GM23338 (cell line): Measurements from ENCODE around the gene IL11RA. TPM values are rescaled to one million over a fixed set of nuclear protein-coding genes. Genes with fewer than 3 reads are reported as not detected.
A peak's percentile ranks its signal among the peaks of the same experiment; 100 is the strongest.

Experiments used
- ATAC-seq: fragments of 200-7000 bp; cut with Tn5 transposase; 3 replicates; pipeline ENCODE4 v1.9.1; 2020
- DNase-seq: peaks from one replicate; pipeline ENCODE4 v3.0.0-alpha.2; 2015; ENCODE audit warnings: low spot score
- H2AFZ ChIP-seq: fragments of 200-600 bp; sonication (generic); 2 replicates; pipeline ENCODE4 v1.8.0; 2016; ENCODE audit warnings: antibody characterized with exemption, mild to moderate bottlenecking, moderate library complexity
- H3F3A ChIP-seq: fragments of 200-600 bp; sonication (generic); replicated peaks from 2 replicates; pipeline ENCODE4 v1.8.0; 2017; ENCODE audit warnings: antibody characterized with exemption, mixed run types, low read depth
- H3K27ac ChIP-seq: fragments of 200-600 bp; sonication (generic); 2 replicates; pipeline ENCODE4 v1.6.1; 2016; ENCODE audit warnings: low read depth
- H3K27me3 ChIP-seq: fragments of 200-600 bp; sonication (generic); 2 replicates; pipeline ENCODE4 v1.8.0; 2016; ENCODE audit warnings: mild to moderate bottlenecking, mixed run types, moderate library complexity; ENCODE audit not compliant: insufficient read depth
- H3K36me3 ChIP-seq: fragments of 200-600 bp; sonication (generic); 2 replicates; pipeline ENCODE4 v1.8.0; 2016; ENCODE audit warnings: mild to moderate bottlenecking; ENCODE audit not compliant: insufficient read depth
- H3K4me1 ChIP-seq: fragments of 200-600 bp; sonication (generic); 2 replicates; pipeline ENCODE4 v1.8.0; 2016; ENCODE audit warnings: mild to moderate bottlenecking, moderate library complexity; ENCODE audit not compliant: insufficient read depth
- H3K4me2 ChIP-seq: fragments of 200-600 bp; sonication (generic); 2 replicates; pipeline ENCODE4 v1.7.1; 2017; ENCODE audit warnings: mixed run types
- H3K4me3 ChIP-seq: fragments of 200-600 bp; sonication (generic); 2 replicates; pipeline ENCODE4 v1.6.1; 2016; ENCODE audit warnings: mixed run types
- H3K79me2 ChIP-seq: fragments of 200-600 bp; sonication (generic); replicated peaks from 2 replicates; pipeline ENCODE4 v1.8.0; 2017; ENCODE audit warnings: mild to moderate bottlenecking; ENCODE audit not compliant: insufficient read depth
- H3K9me2 ChIP-seq: fragments of 200-600 bp; sonication (generic); 2 replicates; pipeline ENCODE4 v1.8.0; 2017; ENCODE audit not compliant: insufficient read depth
- H4K20me1 ChIP-seq: fragments of 200-600 bp; sonication (generic); replicated peaks from 2 replicates; pipeline ENCODE4 v1.8.0; 2017; ENCODE audit warnings: mild to moderate bottlenecking; ENCODE audit not compliant: insufficient read depth
- H3K27ac Mint-ChIP-seq: 2 replicates; pipeline ENCODE4 v1.8.0; 2020; ENCODE audit warnings: inconsistent platforms, mild to moderate bottlenecking, moderate library complexity, mixed read lengths
- H3K27me3 Mint-ChIP-seq: 3 replicates; pipeline ENCODE4 v1.8.0; 2022; ENCODE audit warnings: low read depth, mild to moderate bottlenecking, moderate library complexity, mixed read lengths, inconsistent platforms; ENCODE audit not compliant: insufficient read depth, poor library complexity
- H3K36me3 Mint-ChIP-seq: 3 replicates; pipeline ENCODE4 v1.8.0; 2021; ENCODE audit warnings: low read depth, mild to moderate bottlenecking, inconsistent platforms, moderate library complexity, mixed read lengths
- H3K4me1 Mint-ChIP-seq: 3 replicates; pipeline ENCODE4 v1.8.0; 2020; ENCODE audit warnings: mild to moderate bottlenecking, inconsistent platforms, mixed read lengths
- H3K4me3 Mint-ChIP-seq: 3 replicates; pipeline ENCODE4 v1.8.0; 2021; ENCODE audit warnings: moderate library complexity, mild to moderate bottlenecking, inconsistent platforms, mixed read lengths
- H3K9me3 Mint-ChIP-seq: 3 replicates; pipeline ENCODE4 v1.8.0; 2020; ENCODE audit warnings: moderate library complexity, mild to moderate bottlenecking, inconsistent platforms, mixed read lengths
- CREB1 ChIP-seq: fragments of 250-450 bp; sonication (Bioruptor Pico); IDR thresholded peaks from 2 replicates; pipeline ENCODE4 v1.5.0; 2020; ENCODE audit warnings: low read depth, mild to moderate bottlenecking, moderate library complexity
- ETS1 ChIP-seq: IDR thresholded peaks from 2 replicates; pipeline ENCODE4 v1.6.1; 2016; ENCODE audit warnings: antibody characterized with exemption
- EZH2 ChIP-seq: fragments of 200-600 bp; sonication (generic); IDR thresholded peaks from one replicate; pipeline ENCODE4 v1.8.0; 2017; ENCODE audit warnings: antibody characterized with exemption, mild to moderate bottlenecking, low read depth; ENCODE audit not compliant: unreplicated experiment
- JUNB ChIP-seq: IDR thresholded peaks from one replicate; pipeline ENCODE4 v1.6.1; 2016; ENCODE audit warnings: antibody characterized with exemption; ENCODE audit not compliant: unreplicated experiment
- POLR2AphosphoS5 ChIP-seq: IDR thresholded peaks from 2 replicates; pipeline ENCODE4 v1.6.1; 2016; ENCODE audit warnings: antibody characterized with exemption, low read depth
- REST ChIP-seq: IDR thresholded peaks from one replicate; pipeline ENCODE4 v1.6.1; 2018; ENCODE audit warnings: antibody characterized with exemption; ENCODE audit not compliant: unreplicated experiment
- STAT1 ChIP-seq: IDR thresholded peaks from one replicate; pipeline ENCODE4 v1.6.1; 2016; ENCODE audit warnings: antibody characterized with exemption; ENCODE audit not compliant: unreplicated experiment
- ZNF114 ChIP-seq: fragments of 250-450 bp; sonication (Bioruptor Pico); IDR thresholded peaks from 2 replicates; pipeline ENCODE4 v1.5.0; 2020; ENCODE audit warnings: mild to moderate bottlenecking, moderate library complexity
- ZNF331 ChIP-seq: fragments of 250-450 bp; sonication (Bioruptor Pico); IDR thresholded peaks from 2 replicates; pipeline ENCODE4 v1.5.0; 2020; ENCODE audit warnings: low read depth, mild to moderate bottlenecking, moderate library complexity
- ZNF462 ChIP-seq: fragments of 250-450 bp; sonication (Bioruptor Pico); IDR thresholded peaks from 2 replicates; pipeline ENCODE4 v1.5.0; 2020; ENCODE audit warnings: mild to moderate bottlenecking, moderate library complexity
- polyA plus RNA-seq: library from polyadenylated mRNA; unstranded; fragments of >200 nt; fragmentation: Nextera tagmentation; extraction: Ambion mirVana; gene quantifications from 2 replicates; pipeline ENCODE4 v1.2.1, GENCODE V29; 2016
- total RNA-seq: library from RNA; depleted of rRNA; stranded (reverse); fragments of >200 nt; shearing (Covaris generic); gene quantifications from 2 replicates; pipeline ENCODE4 v1.2.3, GENCODE V29; 2014

Gene IL11RA
- total and polyA plus RNA-seq, 2 experiments from 2014 or later, result 3.1 to 5.8 TPM

- TF ChIP-seq REST (no peak), POLR2AphosphoS5 (no peak)
Observed at GRCh38 chr9:34648673-34649072, 3.3 kb upstream of the IL11RA start (continued).

GRCh38 chr9:34650816-34651215, 1.2 kb upstream of the IL11RA start:
- Histone ChIP-seq H3K79me2 (peaks cover 6% of the 10 kb centered on the region), H3F3A (peaks cover 12% of the 10 kb centered on the region; the same call in 1 of the 2 replicates), H3K4me2 (no peak overlapping the region), H3K27ac (no peak overlapping the region), H4K20me1 (no peaks in the 10 kb centered on the region; the same call in none of the 2 replicates), H3K9me2 (no peaks in the 10 kb centered on the region), H3K4me3 (no peak overlapping the region), H3K36me3 (peaks cover 3% of the 10 kb centered on the region; the same call in 1 of the 2 replicates), H3K4me1 (peaks cover 30% of the 10 kb centered on the region), H2AFZ (no peak overlapping the region), H3K27me3 (no peaks in the 10 kb centered on the region)
- no peak overlapping the region for H3K27ac Mint-ChIP-seq
- peaks cover 26% of the 10 kb centered on the region for H3K36me3 Mint-ChIP-seq
- H3K27me3 Mint-ChIP-seq, result peaks cover 19% of the 10 kb centered on the region
- no peak for ATAC-seq
- no peaks in the 10 kb centered on the region; the same call in 2 of the 3 replicates for H3K9me3 Mint-ChIP-seq
- H3K4me1 Mint-ChIP-seq, result peaks cover 51% of the 10 kb centered on the region
- DNase-seq, result no peak
- peak overlapping the region; percentile 80 for H3K4me3 Mint-ChIP-seq
- no peak for TF ChIP-seq ZNF114 (CRISPR knock-in tag)
- TF ChIP-seq ZNF331, result no peak
- TF ChIP-seq REST, result no peak
- TF ChIP-seq ETS1, result no peak
- TF ChIP-seq JUNB, result no peak
- TF ChIP-seq EZH2, result no peak
- TF ChIP-seq CREB1 (CRISPR knock-in tag), result no peak
- no peak for TF ChIP-seq STAT1
- no peak for TF ChIP-seq ZNF462 (CRISPR knock-in tag)
